OCI-LY3 (cell line): ENCODE data around the gene CRTAC1.

Experiments used
- H2AFZ ChIP-seq: fragments of 200-600, 300-600 bp; shearing (Covaris generic); 2 replicates; pipeline ENCODE4 v1.6.0; 2014; ENCODE audit warnings: antibody characterized with exemption, low read depth, low read length
- H3K27ac ChIP-seq: fragments of 200-600, 300-600 bp; sonication (generic); 2 replicates; pipeline ENCODE4 v1.5.1; 2014; ENCODE audit warnings: mild to moderate bottlenecking, low read length, moderate library complexity, mixed read lengths
- H3K27me3 ChIP-seq: fragments of 200-600, 300-600 bp; sonication (generic); 2 replicates; pipeline ENCODE4 v1.6.1; 2014; ENCODE audit warnings: low read depth, low read length, mixed read lengths
- H3K36me3 ChIP-seq: fragments of 200-600, 300-600 bp; sonication (generic); replicated peaks from 2 replicates; pipeline ENCODE3; 2014; ENCODE audit warnings: low read depth, low read length, mixed read lengths
- H3K4me1 ChIP-seq: fragments of 300-600, 200-600 bp; sonication (generic); 2 replicates; pipeline ENCODE4 v1.6.1; 2014; ENCODE audit warnings: low read length, mixed read lengths
- H3K4me2 ChIP-seq: fragments of 200-600, 300-600 bp; sonication (generic); 2 replicates; pipeline ENCODE4 v1.6.1; 2014; ENCODE audit warnings: low read length, mixed read lengths
- H3K4me3 ChIP-seq: fragments of 300-600, 200-600 bp; sonication (generic); 2 replicates; pipeline ENCODE4 v1.5.1; 2014; ENCODE audit warnings: antibody characterized with exemption, mild to moderate bottlenecking, low read length, moderate library complexity
- H3K79me2 ChIP-seq: fragments of 300-600, 200-600 bp; shearing (Covaris generic); 2 replicates; pipeline ENCODE4 v1.6.1; 2014; ENCODE audit warnings: mild to moderate bottlenecking, low read length, mixed read lengths
- H3K9ac ChIP-seq: fragments of 300-600, 200-600 bp; shearing (Covaris generic); 2 replicates; pipeline ENCODE4 v1.6.0; 2014; ENCODE audit warnings: mild to moderate bottlenecking, low read length, moderate library complexity
- H3K9me3 ChIP-seq: fragments of 200-600, 300-600 bp; shearing (Covaris generic); 2 replicates; pipeline ENCODE4 v1.6.1; 2014; ENCODE audit warnings: low read length, mixed read lengths; ENCODE audit not compliant: insufficient read depth
- H4K20me1 ChIP-seq: fragments of 200-600, 300-600 bp; sonication (generic); 2 replicates; pipeline ENCODE4 v1.6.1; 2016; ENCODE audit warnings: low read length, mixed read lengths; ENCODE audit not compliant: insufficient read depth
- CTCF ChIP-seq: fragments of 200-600, 300-600 bp; sonication (generic); IDR thresholded peaks from 2 replicates; pipeline ENCODE4 v1.5.1; 2014; ENCODE audit warnings: antibody characterized with exemption, low read length, low read depth
- EZH2phosphoT487 ChIP-seq: fragments of 200-600 bp; shearing (Covaris generic); IDR thresholded peaks from 2 replicates; pipeline ENCODE4 v1.6.1; 2018; ENCODE audit warnings: antibody characterized with exemption, mixed run types, low read depth

The CRTAC1 gene

GRCh38 chr10:98030093-98030821 lies at the start of gene CRTAC1:
TSS of gene CRTAC1 (minus strand) at chr10:98030621. CDS start at chr10:98030472, 149 bp downstream.
- Histone ChIP-seq H3K9ac (no peak within 1 kb of the TSS), H3K36me3 (no peaks in the 10 kb centered on the region), H2AFZ (no peak within 1 kb of the TSS), H4K20me1 (no peaks in the 10 kb centered on the region), H3K9me3 (no peaks in the 10 kb centered on the region), H3K4me3 (no peak within 1 kb of the TSS), H3K27me3 (peaks cover 5% of the 10 kb centered on the region; the same call in 1 of the 2 replicates), H3K79me2 (no peaks in the 10 kb centered on the region), H3K4me2 (no peak within 1 kb of the TSS), H3K4me1 (no peaks in the 10 kb centered on the region), H3K27ac (no peak within 1 kb of the TSS)
- no peak for TF ChIP-seq EZH2phosphoT487
- TF ChIP-seq CTCF: no peak

GRCh38 chr10:98078774-98079173 lies 48.4 kb upstream of the CRTAC1 start:
- H4K20me1 ChIP-seq: no peaks in the 10 kb centered on the region
- H2AFZ ChIP-seq: no peak overlapping the region
- no peak overlapping the region for H3K4me2 ChIP-seq
- TF ChIP-seq EZH2phosphoT487 (no peak), CTCF (no peak)
- H3K79me2 ChIP-seq: no peaks in the 10 kb centered on the region
- no peaks in the 10 kb centered on the region for H3K27me3 ChIP-seq
- H3K9ac ChIP-seq: no peak overlapping the region
- no peak overlapping the region for H3K4me3 ChIP-seq
- H3K36me3 ChIP-seq: no peaks in the 10 kb centered on the region
- no peaks in the 10 kb centered on the region for H3K9me3 ChIP-seq
- no peak overlapping the region for H3K27ac ChIP-seq
- H3K4me1 ChIP-seq: no peaks in the 10 kb centered on the region

- Histone ChIP-seq H3K27ac (no peak overlapping the region), H3K36me3 (no peaks in the 10 kb centered on the region), H3K9ac (no peak overlapping the region), H2AFZ (no peak overlapping the region), H3K4me1 (no peaks in the 10 kb centered on the region), H3K79me2 (no peaks in the 10 kb centered on the region), H3K4me2 (no peak overlapping the region), H4K20me1 (no peaks in the 10 kb centered on the region), H3K27me3 (no peaks in the 10 kb centered on the region), H3K4me3 (no peak overlapping the region), H3K9me3 (no peaks in the 10 kb centered on the region)
- TF ChIP-seq CTCF (no peak), EZH2phosphoT487 (no peak)
Measured at GRCh38 chr10:98077223-98077622, 46.8 kb upstream of the CRTAC1 start.

GRCh38 chr10:98076086-98076485 lies 45.7 kb upstream of the CRTAC1 start:
- TF ChIP-seq EZH2phosphoT487 (no peak), CTCF (no peak)
- Histone ChIP-seq H3K27ac (no peak overlapping the region), H3K9ac (no peak overlapping the region), H3K4me3 (no peak overlapping the region), H3K79me2 (no peaks in the 10 kb centered on the region), H3K27me3 (no peaks in the 10 kb centered on the region), H4K20me1 (no peaks in the 10 kb centered on the region), H3K4me2 (no peak overlapping the region), H3K9me3 (no peaks in the 10 kb centered on the region), H2AFZ (no peak overlapping the region), H3K36me3 (no peaks in the 10 kb centered on the region), H3K4me1 (no peaks in the 10 kb centered on the region)
